AG04449 (cell line): ENCODE measurements around the gene TMEM74B.
"Not testable (repeated sequence)": the region's sequence is repeated elsewhere in the genome, so short reads cannot be mapped to it uniquely, and the experiment has no call there.

ENCODE experiments used
- CTCF ChIA-PET: fragments of 350-600 bp; formaldehyde crosslinking; extraction: SDS; loops from one replicate; lab custom pipeline; 2021; ENCODE audit warnings: antibody characterized with exemption; lab: Yijun Ruan, JAX
- POLR2A ChIA-PET: fragments of 400-600, 350-600 bp; formaldehyde crosslinking; extraction: SDS; loops from one replicate; lab custom pipeline; 2020; ENCODE audit warnings: antibody characterized with exemption, inconsistent platforms; lab: Yijun Ruan, JAX
- DNase-seq: peaks from one replicate; pipeline ENCODE4 v3.0.0-alpha.2; 2010; ENCODE audit warnings: low read depth, low spot score
- H3K4me3 ChIP-seq: 2 replicates; pipeline ENCODE4 v1.5.1; 2011; ENCODE audit warnings: low read depth, mild to moderate bottlenecking, control low read depth, low read length
- CTCF ChIP-seq: IDR thresholded peaks from one replicate; pipeline ENCODE4 v1.5.1; 2011; ENCODE audit warnings: mild to moderate bottlenecking, moderate library complexity, low read length, control low read depth, inconsistent platforms; ENCODE audit not compliant: insufficient read depth; ENCODE audit errors: missing control alignments

Gene TMEM74B

GRCh38 chr20:1224205-1224890 is 39.6 kb upstream of the TMEM74B start:
- CTCF ChIA-PET = interaction anchor here (1.2 to 1.4 kb wide), 3 partner anchors 12 to 16 kb away, joined by 3 to 6 read pairs (median 4); no protein-coding TSS in a partner anchor
- no peak for TF ChIP-seq CTCF

GRCh38 chr20:1222750-1223149 is 38.0 kb upstream of the TMEM74B start:
- DNase-seq, CTCF ChIA-PET, H3K4me3 ChIP-seq, POLR2A ChIA-PET: not testable (repeated sequence)

More at GRCh38 chr20:1224205-1224890, 39.6 kb upstream of the TMEM74B start:
- POLR2A ChIA-PET = no interaction called here
- H3K4me3 ChIP-seq = no peak overlapping the region
- no peak for DNase-seq

GRCh38 chr20:1216527-1217427 is 32.0 kb upstream of the TMEM74B start:
- CTCF ChIA-PET, DNase-seq, H3K4me3 ChIP-seq, POLR2A ChIA-PET: not testable (repeated sequence)

GRCh38 chr20:1215386-1216170 is 30.8 kb upstream of the TMEM74B start:
- POLR2A ChIA-PET = no interaction called here

GRCh38 chr20:1214838-1215261 is 30.1 kb upstream of the TMEM74B start:
- no peak for TF ChIP-seq CTCF
- no peak overlapping the region for H3K4me3 ChIP-seq
- DNase-seq = no peak
- CTCF ChIA-PET = no interaction called here
- POLR2A ChIA-PET = no interaction called here

More at GRCh38 chr20:1215386-1216170, 30.8 kb upstream of the TMEM74B start:
- no peak for TF ChIP-seq CTCF
- DNase-seq = no peak
- CTCF ChIA-PET = no interaction called here
- H3K4me3 ChIP-seq = no peak overlapping the region

GRCh38 chr20:1212607-1213396 is 28.0 kb upstream of the TMEM74B start:
- TF ChIP-seq CTCF = peak; percentile 85
- H3K4me3 ChIP-seq = no peak overlapping the region
- ChIA-PET CTCF (interaction anchor here (0.6 to 2.5 kb wide), 19 partner anchors 8 to 396 kb away, joined by 3 to 22 read pairs (median 4); partner anchors contain the start of gene C20orf202), POLR2A (no interaction called here)
- peak; percentile 14 for DNase-seq
